H1 (cell line): ENCODE results near the gene TGFBR1. TPM values are rescaled to one million over a fixed set of nuclear protein-coding genes. Genes with fewer than 3 reads are reported as not detected.

Source experiments
- CTCF ChIA-PET: fragments of 300-600 bp; sonication (Branson Sonifier 250); formaldehyde crosslinking; loops from one replicate; lab custom pipeline; 2021; ENCODE audit not compliant: partially characterized antibody; lab: Charles Lee
- POLR2A ChIA-PET: fragments of 300-600 bp; sonication (Branson Sonifier 250); formaldehyde crosslinking; loops from one replicate; lab custom pipeline; 2021; ENCODE audit warnings: inconsistent platforms; ENCODE audit not compliant: partially characterized antibody; lab: Charles Lee
- DNase-seq, 2 experiments: peaks; one replicate each; pipeline versions ENCODE4 v3.0.0 to v3.0.0-alpha.2; 2010 to 2022; ENCODE audit warnings: low spot score in 2 of 2, low read depth in 1 of 2, mixed read lengths in 1 of 2
- FAIRE-seq: peaks from 2 replicates; lab custom pipeline; 2011; peaks lifted over from hg19 to GRCh38; lab: Jason Lieb, UNC
- H2AFZ ChIP-seq: 2 replicates; pipeline ENCODE4 v1.8.1; 2012; ENCODE audit warnings: low read length, inconsistent platforms
- H2AK5ac ChIP-seq: 2 replicates; pipeline ENCODE4 v1.6.1; 2013; ENCODE audit warnings: low read depth, low read length
- H2BK120ac ChIP-seq: replicated peaks from 2 replicates; pipeline ENCODE3; 2013; ENCODE audit warnings: low read depth, low read length, inconsistent platforms
- H2BK12ac ChIP-seq: 2 replicates; pipeline ENCODE4 v1.6.1; 2013; ENCODE audit warnings: low read depth, low read length
- H2BK15ac ChIP-seq: 2 replicates; pipeline ENCODE4 v1.6.1; 2013; ENCODE audit warnings: low read length
- H2BK20ac ChIP-seq: 2 replicates; pipeline ENCODE4 v1.6.1; 2013; ENCODE audit warnings: low read length
- H2BK5ac ChIP-seq: 2 replicates; pipeline ENCODE4 v1.6.1; 2013; ENCODE audit warnings: low read depth, low read length
- H3K14ac ChIP-seq: 2 replicates; pipeline ENCODE4 v1.6.1; 2013; ENCODE audit warnings: inconsistent platforms; ENCODE audit not compliant: insufficient read length
- H3K18ac ChIP-seq: 2 replicates; pipeline ENCODE4 v1.6.1; 2013; ENCODE audit warnings: low read length; ENCODE audit errors: extremely low read depth
- H3K23ac ChIP-seq: 2 replicates; pipeline ENCODE4 v1.6.1; 2013; ENCODE audit warnings: inconsistent platforms; ENCODE audit not compliant: insufficient read length
- H3K23me2 ChIP-seq: 2 replicates; pipeline ENCODE4 v1.6.1; 2013; ENCODE audit warnings: low read depth, low read length
- H3K27ac ChIP-seq: 2 replicates; pipeline ENCODE4 v1.6.1; 2011; ENCODE audit warnings: low read depth, low read length, inconsistent platforms
- H3K27me3 ChIP-seq, 4 experiments: replicated peaks in 1 of 4; 1 replicate in 1 of 4; 2 replicates in 3 of 4; pipeline versions ENCODE4 v1.6.1 to v1.8.1; 2011 to 2013; ENCODE audit warnings: low read length in 3 of 4, mild to moderate bottlenecking in 3 of 4, inconsistent platforms in 2 of 4, mixed read lengths in 2 of 4, moderate library complexity in 1 of 4; ENCODE audit not compliant: control insufficient read depth in 3 of 4, insufficient read depth in 3 of 4; ENCODE audit errors: extremely low read depth in 1 of 4
- H3K36me3 ChIP-seq, 4 experiments: 2 replicates each; pipeline versions ENCODE4 v1.6.1 to v1.8.1; 2011 to 2013; ENCODE audit warnings: mild to moderate bottlenecking in 4 of 4, low read length in 3 of 4, moderate library complexity in 2 of 4, control low read depth in 1 of 4, inconsistent platforms in 1 of 4; ENCODE audit not compliant: insufficient read depth in 4 of 4, control insufficient read depth in 2 of 4
- H3K4ac ChIP-seq: replicated peaks from 2 replicates; pipeline ENCODE3; 2013; ENCODE audit warnings: low read length, low read depth, mixed read lengths, inconsistent platforms; ENCODE audit not compliant: insufficient read length
- H3K4me1 ChIP-seq, 4 experiments: replicated peaks in 1 of 4; 1 replicate in 1 of 4; 2 replicates in 3 of 4; pipeline versions ENCODE4 v1.6.1 to v1.8.1; 2011 to 2013; ENCODE audit warnings: low read length in 3 of 4, inconsistent platforms in 2 of 4, mixed read lengths in 1 of 4; ENCODE audit not compliant: insufficient read depth in 4 of 4, control insufficient read depth in 3 of 4
- H3K4me2 ChIP-seq, 2 experiments: 2 replicates each; pipeline versions ENCODE4 v1.6.1 to v1.8.1; 2011 to 2013; ENCODE audit warnings: low read depth in 2 of 2, low read length in 2 of 2, control low read depth in 1 of 2, inconsistent platforms in 1 of 2, mild to moderate bottlenecking in 1 of 2; ENCODE audit not compliant: insufficient read depth in 1 of 2
- H3K4me3 ChIP-seq, 4 experiments: fragments of 200-600, 300-600 bp in 1 of 4; sonication (generic), shearing (Covaris generic), sonication (Bioruptor Twin) in 1 of 4; 2 replicates each; pipeline versions ENCODE4 v1.5.1 to v1.8.1; 2011 to 2016; ENCODE audit warnings: low read length in 4 of 4, low read depth in 3 of 4, control low read depth in 2 of 4, inconsistent platforms in 2 of 4, mild to moderate bottlenecking in 2 of 4, mixed read lengths in 1 of 4, moderate library complexity in 1 of 4; ENCODE audit not compliant: insufficient read depth in 2 of 4; ENCODE audit errors: extremely low read depth in 1 of 4
- H3K56ac ChIP-seq: replicated peaks from 2 replicates; pipeline ENCODE3; 2013; ENCODE audit warnings: low read depth, mild to moderate bottlenecking, mixed read lengths, low read length, inconsistent platforms; ENCODE audit not compliant: insufficient read length
- H3K79me1 ChIP-seq: 2 replicates; pipeline ENCODE4 v1.6.1; 2013; ENCODE audit warnings: low read depth, low read length, control low read depth
- H3K79me2 ChIP-seq, 2 experiments: 2 replicates each; pipeline versions ENCODE4 v1.6.1 to v1.8.1; 2012 to 2013; ENCODE audit warnings: low read length in 2 of 2, mild to moderate bottlenecking in 2 of 2, inconsistent platforms in 1 of 2; ENCODE audit not compliant: insufficient read depth in 2 of 2, control insufficient read depth in 1 of 2
- H3K9ac ChIP-seq, 4 experiments: replicated peaks in 1 of 4; 1 replicate in 1 of 4; 2 replicates in 3 of 4; pipeline versions ENCODE4 v1.6.1 to v1.8.1; 2011 to 2013; ENCODE audit warnings: low read depth in 3 of 4, low read length in 3 of 4, control low read depth in 2 of 4, mild to moderate bottlenecking in 2 of 4, moderate library complexity in 2 of 4, inconsistent platforms in 1 of 4; ENCODE audit errors: extremely low read depth in 1 of 4
- H3K9me3 ChIP-seq, 2 experiments: 2 replicates each; pipeline versions ENCODE4 v1.6.1 to v1.8.1; 2012 to 2013; ENCODE audit warnings: mild to moderate bottlenecking in 2 of 2, moderate library complexity in 2 of 2, control low read depth in 1 of 2, inconsistent platforms in 1 of 2, low read depth in 1 of 2, low read length in 1 of 2, mixed read lengths in 1 of 2; ENCODE audit not compliant: insufficient read depth in 2 of 2
- H4K20me1 ChIP-seq, 2 experiments: replicated peaks in 1 of 2; 2 replicates each; pipeline versions ENCODE3 to v1.8.1; 2011 to 2013; ENCODE audit warnings: inconsistent platforms in 2 of 2, low read length in 2 of 2, mild to moderate bottlenecking in 1 of 2; ENCODE audit not compliant: insufficient read depth in 2 of 2, control insufficient read depth in 1 of 2
- H4K5ac ChIP-seq: 2 replicates; pipeline ENCODE4 v1.6.1; 2013; ENCODE audit warnings: low read length, low read depth, mixed read lengths, inconsistent platforms; ENCODE audit not compliant: insufficient read length
- H4K8ac ChIP-seq: 2 replicates; pipeline ENCODE4 v1.8.0; 2013; ENCODE audit warnings: mild to moderate bottlenecking, moderate library complexity, low read length, inconsistent platforms; ENCODE audit not compliant: insufficient read depth; ENCODE audit errors: extremely low read depth
- H4K91ac ChIP-seq: replicated peaks from 2 replicates; pipeline ENCODE3; 2013; ENCODE audit warnings: low read length, mixed read lengths, inconsistent platforms; ENCODE audit not compliant: insufficient read length
- CEBPB ChIP-seq: IDR thresholded peaks from 2 replicates; pipeline ENCODE4 v1.6.1; 2012; ENCODE audit warnings: low read depth, low read length
- NANOG ChIP-seq: IDR thresholded peaks from 2 replicates; pipeline ENCODE4 v1.6.1; 2011; ENCODE audit warnings: low read length, low read depth, mild to moderate bottlenecking, inconsistent platforms; ENCODE audit not compliant: insufficient read depth, poor library complexity, severe bottlenecking
- RFX5 ChIP-seq: IDR thresholded peaks from 2 replicates; pipeline ENCODE4 v1.6.1; 2011; ENCODE audit warnings: low read depth, low read length, improper control_type of control experiment, borderline replicate concordance
- SUZ12 ChIP-seq: fragments of 200-600 bp; sonication (generic); IDR thresholded peaks from 2 replicates; pipeline ENCODE4 v1.6.1; 2012; ENCODE audit warnings: mild to moderate bottlenecking, inconsistent platforms, low read length, moderate library complexity, mixed read lengths
- WGBS, 2 experiments: shearing (Covaris generic) in 1 of 2; methylation state at CpG; one replicate each; pipeline versions ENCODE4 v1.1.6 to v1.1.7; 2013 to 2015; ENCODE audit warnings: low lambda C conversion rate in 2 of 2, mixed read lengths in 2 of 2, inconsistent platforms in 1 of 2, low coverage in 1 of 2, missing lambda C conversion rate in 1 of 2; ENCODE audit not compliant: insufficient replicate concordance in 2 of 2, insufficient coverage in 1 of 2, insufficient read length in 1 of 2; ENCODE audit errors: extremely low coverage in 1 of 2, missing lambda C conversion rate in 1 of 2; 5-methylcytosine and 5-hydroxymethylcytosine counted together
- polyA plus RNA-seq, 7 experiments: library from polyadenylated mRNA; depleted of rRNA in 3 of 7; stranded (reverse) in 5 of 7; unstranded in 2 of 7; fragments of >200 nt in 5 of 7; fragments of 200-250 nt in 2 of 7; gene quantifications; 1 replicate in 5 of 7; 2 replicates in 1 of 7; 4 replicates in 1 of 7; pipeline versions ENCODE4 v1.2.1 to v1.2.3, GENCODE V29; 2011 to 2013; ENCODE audit warnings: missing spikeins in 2 of 7, mixed read lengths in 2 of 7
- total RNA-seq: library from RNA; stranded (reverse); fragmentation: NEBNext Ultra II Directional; extraction: Animal tissue kit (Norgen Biotek cat#: 25700); gene quantifications from 2 replicates; pipeline ENCODE4 v1.2.1, GENCODE V29; 2021
- TF ChIP-seq, protein P1 (sequence below), 3 experiments: IDR thresholded peaks; 1 replicate in 2 of 3; 2 replicates in 1 of 3; pipeline versions ENCODE4 v1.5.1 to v1.6.1; 2011; ENCODE audit warnings: low read length in 3 of 3, mild to moderate bottlenecking in 3 of 3, inconsistent platforms in 2 of 3, low read depth in 1 of 3, moderate library complexity in 1 of 3; ENCODE audit not compliant: insufficient read depth in 1 of 3; ENCODE audit errors: control extremely low read depth in 1 of 3
- TF ChIP-seq, protein P2 (sequence below): IDR thresholded peaks from 2 replicates; pipeline ENCODE4 v1.6.1; 2012; ENCODE audit warnings: inconsistent platforms

Gene TGFBR1
- total and polyA plus RNA-seq, 2 of the 8 experiments (the other 6 are each of a cell fraction or from before 2014, with no cell fraction given), result 16.8 to 52.4 TPM

- no peak overlapping the region for H2BK12ac ChIP-seq
- WGBS, 2 experiments, result 83% methylated on average over 3 of the region's 3 CpGs; no CpG with 5 or more reads in 1 of the 2 experiments
- H3K27ac ChIP-seq, result no peak overlapping the region
- ChIA-PET POLR2A (no interaction called here), CTCF (interaction anchor here (0.6 to 2.0 kb wide), 2 partner anchors 100 to 246 kb away, joined by 3 to 5 read pairs; no protein-coding TSS in a partner anchor)
- H2AFZ ChIP-seq, result no peak overlapping the region
- H3K27me3 ChIP-seq, result no peaks in the 10 kb centered on the region
- no peak overlapping the region for H3K23ac ChIP-seq
- H3K23me2 ChIP-seq, result no peaks in the 10 kb centered on the region
- no peaks in the 10 kb centered on the region for H3K79me1 ChIP-seq
- no peak overlapping the region for H3K4me3 ChIP-seq
- TF ChIP-seq SUZ12 (no peak), NANOG (no peak), RFX5 (no peak), CEBPB (no peak)
- TF ChIP-seq, protein P1, sequence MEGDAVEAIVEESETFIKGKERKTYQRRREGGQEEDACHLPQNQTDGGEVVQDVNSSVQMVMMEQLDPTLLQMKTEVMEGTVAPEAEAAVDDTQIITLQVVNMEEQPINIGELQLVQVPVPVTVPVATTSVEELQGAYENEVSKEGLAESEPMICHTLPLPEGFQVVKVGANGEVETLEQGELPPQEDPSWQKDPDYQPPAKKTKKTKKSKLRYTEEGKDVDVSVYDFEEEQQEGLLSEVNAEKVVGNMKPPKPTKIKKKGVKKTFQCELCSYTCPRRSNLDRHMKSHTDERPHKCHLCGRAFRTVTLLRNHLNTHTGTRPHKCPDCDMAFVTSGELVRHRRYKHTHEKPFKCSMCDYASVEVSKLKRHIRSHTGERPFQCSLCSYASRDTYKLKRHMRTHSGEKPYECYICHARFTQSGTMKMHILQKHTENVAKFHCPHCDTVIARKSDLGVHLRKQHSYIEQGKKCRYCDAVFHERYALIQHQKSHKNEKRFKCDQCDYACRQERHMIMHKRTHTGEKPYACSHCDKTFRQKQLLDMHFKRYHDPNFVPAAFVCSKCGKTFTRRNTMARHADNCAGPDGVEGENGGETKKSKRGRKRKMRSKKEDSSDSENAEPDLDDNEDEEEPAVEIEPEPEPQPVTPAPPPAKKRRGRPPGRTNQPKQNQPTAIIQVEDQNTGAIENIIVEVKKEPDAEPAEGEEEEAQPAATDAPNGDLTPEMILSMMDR (IDR thresholded peaks at IDR 0.05; ENCODE audit: control extremely low read depth in 1 of 3, insufficient read depth in 1 of 3, low read depth in 1 of 3, low read length in 3 of 3), result no peak
- TF ChIP-seq, protein P2, sequence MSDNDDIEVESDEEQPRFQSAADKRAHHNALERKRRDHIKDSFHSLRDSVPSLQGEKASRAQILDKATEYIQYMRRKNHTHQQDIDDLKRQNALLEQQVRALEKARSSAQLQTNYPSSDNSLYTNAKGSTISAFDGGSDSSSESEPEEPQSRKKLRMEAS, result no peak
- H2BK20ac ChIP-seq, result no peak overlapping the region
- DNase-seq, result no peak
- FAIRE-seq, result no peak
- no peaks in the 10 kb centered on the region for H3K9me3 ChIP-seq
- H2AK5ac ChIP-seq, result no peak overlapping the region
- no peak overlapping the region for H4K5ac ChIP-seq
- H3K9ac ChIP-seq, result no peak overlapping the region
- H4K91ac ChIP-seq, result no peak overlapping the region
- no peaks in the 10 kb centered on the region for H3K36me3 ChIP-seq
- H3K56ac ChIP-seq, result no peak overlapping the region
- no peak overlapping the region for H3K18ac ChIP-seq
- H2BK120ac ChIP-seq, result no peak overlapping the region
- H3K4me1 ChIP-seq, result peaks cover 0 to 2% (median 2%) of the 10 kb centered on the region in 4 experiments; a peak in 4 of 7 replicates
- H2BK15ac ChIP-seq, result no peak overlapping the region
- H2BK5ac ChIP-seq, result no peak overlapping the region
- no peak overlapping the region for H3K4me2 ChIP-seq
- no peak overlapping the region for H4K8ac ChIP-seq
- H3K14ac ChIP-seq, result no peak overlapping the region
- H3K79me2 ChIP-seq, result no peaks in the 10 kb centered on the region
- H4K20me1 ChIP-seq, result no peaks in the 10 kb centered on the region
- H3K4ac ChIP-seq, result no peak overlapping the region
Measured at GRCh38 chr9:99095565-99095964, 9.3 kb upstream of the TGFBR1 start.
